ENCODE data around the gene CAVIN2.

The CAVIN2 gene, protein sequence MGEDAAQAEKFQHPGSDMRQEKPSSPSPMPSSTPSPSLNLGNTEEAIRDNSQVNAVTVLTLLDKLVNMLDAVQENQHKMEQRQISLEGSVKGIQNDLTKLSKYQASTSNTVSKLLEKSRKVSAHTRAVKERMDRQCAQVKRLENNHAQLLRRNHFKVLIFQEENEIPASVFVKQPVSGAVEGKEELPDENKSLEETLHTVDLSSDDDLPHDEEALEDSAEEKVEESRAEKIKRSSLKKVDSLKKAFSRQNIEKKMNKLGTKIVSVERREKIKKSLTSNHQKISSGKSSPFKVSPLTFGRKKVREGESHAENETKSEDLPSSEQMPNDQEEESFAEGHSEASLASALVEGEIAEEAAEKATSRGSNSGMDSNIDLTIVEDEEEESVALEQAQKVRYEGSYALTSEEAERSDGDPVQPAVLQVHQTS

DNA sequence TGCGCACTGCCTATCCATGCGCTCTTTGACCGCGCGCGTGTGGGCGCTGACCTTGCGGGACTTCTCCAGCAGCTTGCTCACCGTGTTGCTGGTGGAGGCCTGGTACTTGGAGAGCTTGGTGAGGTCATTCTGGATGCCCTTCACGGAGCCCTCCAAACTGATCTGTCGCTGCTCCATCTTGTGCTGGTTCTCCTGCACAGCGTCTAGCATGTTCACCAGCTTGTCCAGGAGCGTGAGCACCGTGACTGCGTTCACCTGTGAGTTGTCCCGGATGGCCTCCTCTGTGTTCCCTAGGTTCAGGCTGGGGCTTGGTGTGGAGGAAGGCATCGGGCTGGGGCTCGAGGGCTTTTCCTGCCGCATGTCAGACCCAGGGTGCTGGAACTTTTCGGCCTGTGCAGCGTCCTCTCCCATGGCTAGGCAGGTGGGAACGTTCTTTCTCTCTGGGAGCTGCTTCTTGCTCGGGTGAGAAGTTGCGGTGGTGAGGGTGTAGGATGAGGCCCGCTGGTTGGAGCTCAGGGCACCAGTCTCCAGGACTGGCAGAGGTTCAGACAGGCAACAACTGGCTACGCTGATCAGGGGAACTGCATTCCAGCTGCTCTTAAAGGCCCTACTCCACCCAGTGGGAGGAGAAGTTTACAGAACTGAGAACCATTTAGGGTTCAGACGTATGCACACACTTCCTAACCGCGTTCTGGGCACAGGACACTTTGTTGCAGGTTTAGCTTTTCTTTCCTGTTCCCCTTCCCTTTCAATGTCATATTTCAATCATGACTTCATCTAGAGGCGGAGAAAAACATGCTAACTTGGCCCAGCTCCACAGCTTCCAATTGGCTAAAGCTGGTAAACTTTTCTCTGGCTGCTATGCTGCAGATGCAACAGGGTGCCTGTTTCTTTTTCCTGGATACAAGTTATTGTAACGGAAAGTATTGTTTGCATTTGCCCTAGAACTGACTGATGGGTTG is at the start of gene CAVIN2:
CAVIN2 (minus strand) TSS at position 574 of the 962 bp plus-strand sequence; CDS start at position 411, 163 bp downstream.
- no peak for TF ChIP-seq CTCF (conservative IDR thresholded peaks at IDR 0.05; ENCODE audit: low read depth, low read length)
- Histone ChIP-seq H4K20me1 (ENCODE audit: insufficient read depth) (no peaks in the 10 kb centered on the region), H3K27me3 (ENCODE audit: insufficient read depth, low read depth) (no peaks in the 10 kb centered on the region), H3K27ac (no peak within 1 kb of the TSS), H3K9ac (no peak within 1 kb of the TSS), H3K4me1 (ENCODE audit: low read depth, poor library complexity, severe bottlenecking) (no peaks in the 10 kb centered on the region), H2AFZ (ENCODE audit: low read depth) (no peak within 1 kb of the TSS), H3K36me3 (ENCODE audit: insufficient read depth) (no peaks in the 10 kb centered on the region), H3K79me2 (ENCODE audit: insufficient read depth, low read depth) (no peaks in the 10 kb centered on the region), H3K4me3 (IDR thresholded peaks at IDR 0.05; ENCODE audit: insufficient read depth, low read depth, low read length) (no peak within 1 kb of the TSS), H3K4me2 (no peak within 1 kb of the TSS)

- H3K27ac ChIP-seq, result no peak overlapping the region
- H2AFZ ChIP-seq (ENCODE audit: low read depth), result no peak overlapping the region
- H3K4me3 ChIP-seq (IDR thresholded peaks at IDR 0.05; ENCODE audit: insufficient read depth, low read depth, low read length), result no peak overlapping the region
- no peaks in the 10 kb centered on the region for H3K36me3 ChIP-seq (ENCODE audit: insufficient read depth)
- H3K27me3 ChIP-seq (ENCODE audit: insufficient read depth, low read depth), result no peaks in the 10 kb centered on the region
- TF ChIP-seq CTCF (conservative IDR thresholded peaks at IDR 0.05; ENCODE audit: low read depth, low read length), result no peak
- H3K4me2 ChIP-seq, result no peak overlapping the region
- no peak overlapping the region for H3K9ac ChIP-seq
- no peaks in the 10 kb centered on the region for H4K20me1 ChIP-seq (ENCODE audit: insufficient read depth)
- no peaks in the 10 kb centered on the region for H3K4me1 ChIP-seq (ENCODE audit: low read depth, poor library complexity, severe bottlenecking)
- no peaks in the 10 kb centered on the region for H3K79me2 ChIP-seq (ENCODE audit: insufficient read depth, low read depth)
These were observed 48.9 kb upstream of the CAVIN2 start for GRCh38 chr2:191895743-191896142.

- no peak overlapping the region for H3K9ac ChIP-seq
- no peak overlapping the region for H3K4me2 ChIP-seq
- H2AFZ ChIP-seq (ENCODE audit: low read depth), result no peak overlapping the region
- H3K4me3 ChIP-seq (IDR thresholded peaks at IDR 0.05; ENCODE audit: insufficient read depth, low read depth, low read length), result no peak overlapping the region
- H3K4me1 ChIP-seq (ENCODE audit: low read depth, poor library complexity, severe bottlenecking), result no peaks in the 10 kb centered on the region
- no peak overlapping the region for H3K27ac ChIP-seq
- no peaks in the 10 kb centered on the region for H3K36me3 ChIP-seq (ENCODE audit: insufficient read depth)
- no peaks in the 10 kb centered on the region for H3K27me3 ChIP-seq (ENCODE audit: insufficient read depth, low read depth)
- no peak for TF ChIP-seq CTCF (conservative IDR thresholded peaks at IDR 0.05; ENCODE audit: low read depth, low read length)
- no peaks in the 10 kb centered on the region for H3K79me2 ChIP-seq (ENCODE audit: insufficient read depth, low read depth)
- H4K20me1 ChIP-seq (ENCODE audit: insufficient read depth), result no peaks in the 10 kb centered on the region
These were observed 48.3 kb upstream of the CAVIN2 start for GRCh38 chr2:191895195-191895594.

- H2AFZ ChIP-seq (ENCODE audit: low read depth), result no peak overlapping the region
- no peaks in the 10 kb centered on the region for H3K4me1 ChIP-seq (ENCODE audit: low read depth, poor library complexity, severe bottlenecking)
- no peak overlapping the region for H3K9ac ChIP-seq
- TF ChIP-seq CTCF (conservative IDR thresholded peaks at IDR 0.05; ENCODE audit: low read depth, low read length), result no peak
- H4K20me1 ChIP-seq (ENCODE audit: insufficient read depth), result no peaks in the 10 kb centered on the region
- H3K27ac ChIP-seq, result no peak overlapping the region
- H3K36me3 ChIP-seq (ENCODE audit: insufficient read depth), result no peaks in the 10 kb centered on the region
- no peak overlapping the region for H3K4me2 ChIP-seq
- H3K27me3 ChIP-seq (ENCODE audit: insufficient read depth, low read depth), result no peaks in the 10 kb centered on the region
- H3K79me2 ChIP-seq (ENCODE audit: insufficient read depth, low read depth), result no peaks in the 10 kb centered on the region
- H3K4me3 ChIP-seq (IDR thresholded peaks at IDR 0.05; ENCODE audit: insufficient read depth, low read depth, low read length), result no peak overlapping the region
These were observed 47.8 kb upstream of the CAVIN2 start for GRCh38 chr2:191894681-191895147.
